ENCODE data around the gene ACOT8. TPM values are rescaled to one million over a fixed set of nuclear protein-coding genes. Genes with fewer than 3 reads are reported as not detected.

ACOT8 gene
- total and polyA plus RNA-seq, 9 of the 15 experiments (the other 6 are each of a cell fraction or from before 2014, with no cell fraction given), result 8.2 to 46.7 (median 20.7) TPM

DNA sequence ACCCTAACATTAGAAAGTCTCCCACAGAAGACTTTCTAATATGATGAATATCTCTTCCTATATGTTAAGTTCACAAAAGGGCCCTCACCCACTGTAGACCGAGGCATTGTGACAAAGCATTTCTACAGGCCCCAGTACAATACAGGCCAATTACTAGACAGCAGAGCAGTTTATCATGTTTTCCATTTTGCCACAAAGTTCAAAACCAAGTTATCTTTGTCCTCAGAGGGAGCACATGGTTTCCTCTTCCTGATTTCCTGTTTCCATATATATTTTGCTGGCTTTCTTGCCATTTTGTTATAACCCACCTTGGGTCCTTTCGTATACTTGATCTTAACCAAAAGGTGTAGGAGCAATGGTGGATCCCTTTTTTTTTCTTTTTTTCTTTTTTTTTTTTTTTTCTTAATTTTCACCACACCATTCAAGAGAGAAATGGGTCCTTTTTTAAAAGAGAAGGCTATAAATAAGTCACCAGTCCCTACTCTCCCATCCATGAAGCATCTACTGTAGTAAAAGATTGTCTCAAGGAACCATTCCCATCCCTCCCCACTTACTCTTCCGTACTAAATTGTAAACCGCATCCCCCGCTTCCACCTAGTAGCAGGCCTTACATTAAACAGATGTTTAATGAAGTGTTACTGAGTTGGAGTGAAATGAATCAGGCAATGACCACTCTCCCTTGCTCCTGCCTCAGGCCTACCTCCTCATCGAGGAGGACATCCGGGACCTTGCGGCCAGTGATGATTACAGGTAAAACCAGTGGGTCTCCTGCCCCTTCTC, 46.8 kb downstream of the ACOT8 start:
- in situ Hi-C loops (cut with MboI), result no loop called here
- ATAC-seq (peak; percentile 77), DNase-seq (ENCODE audit: extremely low read depth in 1 of 4, low spot score in 3 of 4) (peak in 2 of 4 experiments; percentile 50 to 60), FAIRE-seq (peak; percentile 72)
- peaks cover 47% of the 10 kb centered on the region; the same call in 2 of the 3 replicates for H3K36me3 ChIP-seq (ENCODE audit: control insufficient read depth, insufficient read depth, low read length)
- H3K4me1 ChIP-seq (replicated peaks in 1 of 2; ENCODE audit: control insufficient read depth in 2 of 2, insufficient read depth in 2 of 2, low read length in 2 of 2), result peaks cover 10 to 23% of the 10 kb centered on the region in 2 experiments
- no peak overlapping the region for H3K9ac ChIP-seq (ENCODE audit: insufficient read depth in 1 of 2, low read depth in 2 of 2, low read length in 2 of 2)
- H3K27me3 ChIP-seq (ENCODE audit: control insufficient read depth in 2 of 2, insufficient read depth in 2 of 2, low read length in 2 of 2), result no peaks in the 10 kb centered on the region
- H3K4me2 ChIP-seq (ENCODE audit: insufficient read depth, low read length), result peak overlapping the region; percentile 31; the same call in 1 of the 2 replicates
- WGBS (ENCODE audit: insufficient coverage, low coverage, missing lambda C conversion rate), result 72% methylated on average over 6 of the region's 8 CpGs
- no peak overlapping the region for H3K4me3 ChIP-seq
- no peaks in the 10 kb centered on the region for H4K20me1 ChIP-seq (replicated peaks; ENCODE audit: control insufficient read depth, insufficient read depth, low read length)
- peak overlapping the region; percentile 44 for H3K27ac ChIP-seq (ENCODE audit: extremely low read depth, low read depth, low read length)
- BruUV-seq (replicated peaks), result no TSS peak
- no peaks in the 10 kb centered on the region for H3K79me2 ChIP-seq (ENCODE audit: control insufficient read depth, insufficient read depth, low read length)
- peak overlapping the region; percentile 20; the same call in 1 of the 2 replicates for H2AFZ ChIP-seq (ENCODE audit: low read depth, low read length)
- POLR2A ChIA-PET, result interaction anchor here (1.1 kb wide), 1 partner anchor 10 kb away, joined by 3 read pairs; no protein-coding TSS in a partner anchor
- H3K9me3 ChIP-seq (replicated peaks; ENCODE audit: control insufficient read depth, insufficient read depth, low read depth, low read length), result peaks cover 11% of the 10 kb centered on the region; the same call in 1 of the 2 replicates
- H3K9me1 ChIP-seq (ENCODE audit: control insufficient read depth, insufficient read depth, low read length), result no peaks in the 10 kb centered on the region
- CTCF ChIA-PET (ENCODE audit: low intra/inter-chr PET ratio), result no interaction called here
- intact Hi-C loops (cut with micrococcal nuclease), result no loop called here
- TF ChIP-seq NBN (IDR thresholded peaks at IDR 0.05; ENCODE audit: low read depth) (no peak), CAMTA2 (CRISPR knock-in tag; conservative IDR thresholded peaks at IDR 0.05) (no peak), PHB2 (IDR thresholded peaks at IDR 0.05; ENCODE audit: low read depth) (peak; percentile 8; the same call in 1 of the 2 replicates), EP300 (IDR thresholded peaks at IDR 0.05; ENCODE audit: low read length) (peak; percentile 37; the same call in 1 of the 2 replicates), ZNF121 (CRISPR knock-in tag; conservative IDR thresholded peaks at IDR 0.05) (no peak), ZFX (CRISPR knock-in tag; IDR thresholded peaks at IDR 0.05) (peak; percentile 59), TAL1 (IDR thresholded peaks at IDR 0.05) (peak; percentile 42)
- TF ChIP-seq, protein P1, sequence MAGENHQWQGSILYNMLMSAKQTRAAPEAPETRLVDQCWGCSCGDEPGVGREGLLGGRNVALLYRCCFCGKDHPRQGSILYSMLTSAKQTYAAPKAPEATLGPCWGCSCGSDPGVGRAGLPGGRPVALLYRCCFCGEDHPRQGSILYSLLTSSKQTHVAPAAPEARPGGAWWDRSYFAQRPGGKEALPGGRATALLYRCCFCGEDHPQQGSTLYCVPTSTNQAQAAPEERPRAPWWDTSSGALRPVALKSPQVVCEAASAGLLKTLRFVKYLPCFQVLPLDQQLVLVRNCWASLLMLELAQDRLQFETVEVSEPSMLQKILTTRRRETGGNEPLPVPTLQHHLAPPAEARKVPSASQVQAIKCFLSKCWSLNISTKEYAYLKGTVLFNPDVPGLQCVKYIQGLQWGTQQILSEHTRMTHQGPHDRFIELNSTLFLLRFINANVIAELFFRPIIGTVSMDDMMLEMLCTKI (IDR thresholded peaks at IDR 0.05; ENCODE audit: partially characterized antibody), result no peak
- TF ChIP-seq, protein P2, sequence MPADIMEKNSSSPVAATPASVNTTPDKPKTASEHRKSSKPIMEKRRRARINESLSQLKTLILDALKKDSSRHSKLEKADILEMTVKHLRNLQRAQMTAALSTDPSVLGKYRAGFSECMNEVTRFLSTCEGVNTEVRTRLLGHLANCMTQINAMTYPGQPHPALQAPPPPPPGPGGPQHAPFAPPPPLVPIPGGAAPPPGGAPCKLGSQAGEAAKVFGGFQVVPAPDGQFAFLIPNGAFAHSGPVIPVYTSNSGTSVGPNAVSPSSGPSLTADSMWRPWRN (IDR thresholded peaks at IDR 0.05; ENCODE audit: low read depth), result no peak
- TF ChIP-seq, protein P3, sequence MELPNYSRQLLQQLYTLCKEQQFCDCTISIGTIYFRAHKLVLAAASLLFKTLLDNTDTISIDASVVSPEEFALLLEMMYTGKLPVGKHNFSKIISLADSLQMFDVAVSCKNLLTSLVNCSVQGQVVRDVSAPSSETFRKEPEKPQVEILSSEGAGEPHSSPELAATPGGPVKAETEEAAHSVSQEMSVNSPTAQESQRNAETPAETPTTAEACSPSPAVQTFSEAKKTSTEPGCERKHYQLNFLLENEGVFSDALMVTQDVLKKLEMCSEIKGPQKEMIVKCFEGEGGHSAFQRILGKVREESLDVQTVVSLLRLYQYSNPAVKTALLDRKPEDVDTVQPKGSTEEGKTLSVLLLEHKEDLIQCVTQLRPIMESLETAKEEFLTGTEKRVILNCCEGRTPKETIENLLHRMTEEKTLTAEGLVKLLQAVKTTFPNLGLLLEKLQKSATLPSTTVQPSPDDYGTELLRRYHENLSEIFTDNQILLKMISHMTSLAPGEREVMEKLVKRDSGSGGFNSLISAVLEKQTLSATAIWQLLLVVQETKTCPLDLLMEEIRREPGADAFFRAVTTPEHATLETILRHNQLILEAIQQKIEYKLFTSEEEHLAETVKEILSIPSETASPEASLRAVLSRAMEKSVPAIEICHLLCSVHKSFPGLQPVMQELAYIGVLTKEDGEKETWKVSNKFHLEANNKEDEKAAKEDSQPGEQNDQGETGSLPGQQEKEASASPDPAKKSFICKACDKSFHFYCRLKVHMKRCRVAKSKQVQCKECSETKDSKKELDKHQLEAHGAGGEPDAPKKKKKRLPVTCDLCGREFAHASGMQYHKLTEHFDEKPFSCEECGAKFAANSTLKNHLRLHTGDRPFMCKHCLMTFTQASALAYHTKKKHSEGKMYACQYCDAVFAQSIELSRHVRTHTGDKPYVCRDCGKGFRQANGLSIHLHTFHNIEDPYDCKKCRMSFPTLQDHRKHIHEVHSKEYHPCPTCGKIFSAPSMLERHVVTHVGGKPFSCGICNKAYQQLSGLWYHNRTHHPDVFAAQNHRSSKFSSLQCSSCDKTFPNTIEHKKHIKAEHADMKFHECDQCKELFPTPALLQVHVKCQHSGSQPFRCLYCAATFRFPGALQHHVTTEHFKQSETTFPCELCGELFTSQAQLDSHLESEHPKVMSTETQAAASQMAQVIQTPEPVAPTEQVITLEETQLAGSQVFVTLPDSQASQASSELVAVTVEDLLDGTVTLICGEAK (IDR thresholded peaks at IDR 0.05), result 0 out of 2 replicates have a peak, but pooled peaks have one; percentile 20
- TF ChIP-seq, protein P3 (CRISPR knock-in tag; IDR thresholded peaks at IDR 0.05), result no peak

Measured in K562 (cell line).